Hematopoietic multipotent progenitor cell treated with erythropoietin and hydrocortisone succinate and interleukin-3 and kit ligand, for 17 days (in vitro differentiated cells): ENCODE results near the gene RABL6.
A peak's percentile ranks its signal among the peaks of the same experiment; 100 is the strongest.
"Not testable (repeated sequence)": the region's sequence is repeated elsewhere in the genome, so short reads cannot be mapped to it uniquely, and the experiment has no call there.

Source experiments
- DNase-seq: peaks from one replicate; pipeline ENCODE4 v3.0.0-alpha.2; 2015; ENCODE audit warnings: low spot score

Gene RABL6, protein sequence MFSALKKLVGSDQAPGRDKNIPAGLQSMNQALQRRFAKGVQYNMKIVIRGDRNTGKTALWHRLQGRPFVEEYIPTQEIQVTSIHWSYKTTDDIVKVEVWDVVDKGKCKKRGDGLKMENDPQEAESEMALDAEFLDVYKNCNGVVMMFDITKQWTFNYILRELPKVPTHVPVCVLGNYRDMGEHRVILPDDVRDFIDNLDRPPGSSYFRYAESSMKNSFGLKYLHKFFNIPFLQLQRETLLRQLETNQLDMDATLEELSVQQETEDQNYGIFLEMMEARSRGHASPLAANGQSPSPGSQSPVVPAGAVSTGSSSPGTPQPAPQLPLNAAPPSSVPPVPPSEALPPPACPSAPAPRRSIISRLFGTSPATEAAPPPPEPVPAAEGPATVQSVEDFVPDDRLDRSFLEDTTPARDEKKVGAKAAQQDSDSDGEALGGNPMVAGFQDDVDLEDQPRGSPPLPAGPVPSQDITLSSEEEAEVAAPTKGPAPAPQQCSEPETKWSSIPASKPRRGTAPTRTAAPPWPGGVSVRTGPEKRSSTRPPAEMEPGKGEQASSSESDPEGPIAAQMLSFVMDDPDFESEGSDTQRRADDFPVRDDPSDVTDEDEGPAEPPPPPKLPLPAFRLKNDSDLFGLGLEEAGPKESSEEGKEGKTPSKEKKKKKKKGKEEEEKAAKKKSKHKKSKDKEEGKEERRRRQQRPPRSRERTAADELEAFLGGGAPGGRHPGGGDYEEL

DNA sequence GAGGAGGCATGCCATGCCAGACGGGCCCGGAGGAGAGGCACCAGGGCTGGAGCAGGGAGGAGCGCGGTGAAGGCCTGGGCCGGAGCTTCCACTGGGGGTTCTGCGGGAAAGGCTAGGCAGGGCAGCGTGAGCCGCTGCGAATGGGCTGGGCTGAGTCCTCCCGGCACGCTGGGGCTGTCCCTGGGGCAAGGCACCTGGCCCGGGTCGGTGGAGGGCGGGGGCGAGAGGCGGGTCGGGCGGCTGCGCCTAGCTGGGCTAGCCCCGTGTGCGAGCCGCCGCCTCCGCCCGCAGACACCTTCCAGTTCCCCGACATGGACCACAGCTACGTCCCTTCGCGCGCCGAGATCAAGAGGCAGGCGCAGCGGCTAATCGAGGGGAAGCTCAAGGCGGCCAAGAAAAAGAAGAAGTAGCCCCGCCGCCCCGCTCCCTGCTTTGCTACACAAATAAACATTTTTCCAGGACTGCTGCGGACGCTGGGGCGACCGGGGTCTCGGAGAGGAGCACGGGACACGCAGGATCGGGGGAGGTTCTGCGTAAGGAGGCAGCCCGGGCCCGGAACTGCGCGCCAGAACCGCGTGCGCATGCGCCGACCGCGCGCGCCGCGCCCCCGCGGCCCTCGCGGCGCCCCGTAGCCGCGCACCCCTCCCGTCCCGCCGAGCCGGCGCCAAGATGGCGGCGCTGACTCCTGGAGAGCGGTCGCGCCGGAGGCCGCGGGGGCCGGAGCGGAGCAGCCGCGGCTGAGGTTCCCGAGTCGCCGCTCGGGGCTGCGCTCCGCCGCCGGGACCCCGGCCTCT, at the start of gene RABL6:
Gene RABL6 (plus strand): TSS at position 668 of the 794 bp plus-strand sequence. CDS start 249 bp downstream, outside the sequence.
- DNase-seq: peak; percentile 79

DNA sequence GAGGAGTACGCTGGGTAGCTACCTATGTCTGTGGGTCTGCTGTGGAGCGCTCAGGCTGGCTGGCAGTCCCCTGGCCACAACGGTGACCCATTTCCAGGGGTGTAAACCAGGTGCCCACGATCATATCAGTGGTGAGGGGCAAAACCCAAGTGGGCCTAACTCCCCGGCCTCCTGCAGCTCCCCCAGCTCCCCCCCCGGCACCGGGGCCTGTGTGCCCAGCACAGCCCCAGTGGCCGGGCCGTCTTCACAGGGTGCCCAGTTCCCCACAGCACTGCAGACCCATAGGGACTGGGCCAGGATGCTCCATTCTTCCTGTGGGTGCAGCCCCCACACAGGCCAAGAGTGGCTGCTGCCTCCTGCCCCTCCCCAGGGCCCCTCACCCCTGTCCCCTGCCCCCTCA, 48.7 kb upstream of the RABL6 start:
- DNase-seq: no peak

DNA sequence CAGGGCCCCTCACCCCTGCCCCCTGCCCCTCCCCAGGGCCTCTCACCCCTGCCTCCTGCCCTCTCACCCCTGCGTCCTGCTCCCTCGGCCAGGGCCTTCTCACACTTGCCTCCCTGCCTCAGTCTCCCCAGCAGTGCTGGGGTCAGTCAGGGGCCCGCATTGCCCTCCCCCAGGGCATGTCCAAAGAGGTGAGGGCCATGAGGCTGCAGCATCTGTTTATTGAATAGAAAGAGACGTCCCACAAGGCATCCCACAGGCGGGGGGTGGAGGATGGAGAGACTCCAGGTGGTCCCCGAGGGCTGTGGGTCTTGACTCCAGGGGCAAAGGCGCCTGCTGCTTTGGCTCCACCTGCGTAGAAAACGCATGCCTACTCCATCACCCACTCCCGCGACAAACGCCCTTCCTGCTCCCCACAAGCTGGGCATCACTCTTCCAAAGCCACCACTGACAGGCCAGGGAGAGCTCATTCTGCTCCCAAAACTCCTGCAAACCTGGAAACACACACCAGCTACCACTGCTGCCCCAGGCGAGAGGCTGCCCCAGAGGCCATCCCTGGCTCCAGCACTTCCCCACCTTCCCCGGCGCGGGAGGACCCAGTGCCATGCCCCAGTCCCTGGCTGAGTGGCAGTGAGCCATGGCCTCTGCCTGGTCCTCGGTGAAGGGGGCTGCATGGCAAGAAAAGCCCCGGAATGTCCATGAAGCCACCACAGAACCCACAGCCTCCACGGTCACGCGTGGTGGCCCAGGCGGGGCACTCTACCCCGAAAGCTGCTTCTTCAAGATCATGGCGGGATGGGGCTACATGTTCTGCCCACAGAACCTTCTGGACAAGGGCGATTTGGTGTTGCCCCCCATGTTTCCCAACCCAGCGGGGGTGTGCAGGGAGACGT, 48.1 kb upstream of the RABL6 start:
- no peak for DNase-seq

DNA sequence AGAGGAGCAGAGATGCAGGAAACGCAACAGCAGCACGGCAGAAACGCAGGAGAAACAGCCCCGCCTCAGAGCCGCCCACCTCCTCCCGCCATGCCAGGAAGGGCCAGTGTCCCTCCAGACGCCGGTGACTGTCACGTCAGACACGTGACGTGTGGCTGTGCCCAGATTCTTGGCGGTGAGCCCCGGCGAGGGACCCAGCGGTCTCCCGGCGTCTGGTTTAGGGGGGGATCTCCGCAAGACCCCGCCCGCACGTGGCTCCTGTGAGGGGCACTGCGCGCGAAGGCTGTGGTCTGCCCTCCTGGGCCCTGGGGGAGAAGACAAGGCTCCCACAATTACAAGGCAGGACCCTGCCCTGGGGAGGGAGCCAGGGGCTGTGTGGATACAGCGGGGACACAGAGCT, 47.3 kb upstream of the RABL6 start:
- DNase-seq: no peak

DNA sequence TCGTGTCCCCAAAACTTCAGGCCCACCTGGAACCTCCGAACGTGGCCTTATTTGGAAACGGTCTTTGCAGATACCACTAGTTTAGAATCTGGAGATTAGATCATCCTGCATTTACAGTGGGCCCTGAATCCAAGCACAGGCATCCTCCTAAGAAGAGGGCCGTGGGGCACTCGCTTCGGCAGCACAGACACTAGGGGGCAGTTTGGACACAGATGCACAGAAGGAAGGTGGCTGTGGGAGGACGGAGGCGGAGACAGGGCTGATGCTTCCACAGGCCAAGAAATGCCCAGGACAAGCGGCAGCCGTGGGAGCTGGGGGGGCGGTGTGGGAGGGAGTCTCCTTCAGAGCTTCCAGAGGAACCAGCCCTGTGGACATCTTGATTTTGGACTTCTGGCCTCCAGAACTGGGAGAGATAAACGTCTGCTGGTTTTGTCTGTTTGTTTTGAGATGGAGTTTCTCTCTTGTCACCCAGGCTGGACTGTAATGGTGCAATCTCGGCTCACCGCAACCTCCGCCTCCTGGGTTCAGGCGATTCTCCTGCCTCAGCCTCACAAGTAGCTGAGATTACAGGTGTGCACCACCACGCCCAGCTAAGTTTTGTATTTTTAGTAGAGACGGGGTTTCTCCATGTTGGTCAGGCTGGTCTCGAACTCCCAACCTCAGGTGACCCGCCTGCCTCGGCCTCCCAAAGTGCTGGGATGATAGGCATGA, 46.8 kb upstream of the RABL6 start:
- DNase-seq: not testable (repeated sequence)

DNA sequence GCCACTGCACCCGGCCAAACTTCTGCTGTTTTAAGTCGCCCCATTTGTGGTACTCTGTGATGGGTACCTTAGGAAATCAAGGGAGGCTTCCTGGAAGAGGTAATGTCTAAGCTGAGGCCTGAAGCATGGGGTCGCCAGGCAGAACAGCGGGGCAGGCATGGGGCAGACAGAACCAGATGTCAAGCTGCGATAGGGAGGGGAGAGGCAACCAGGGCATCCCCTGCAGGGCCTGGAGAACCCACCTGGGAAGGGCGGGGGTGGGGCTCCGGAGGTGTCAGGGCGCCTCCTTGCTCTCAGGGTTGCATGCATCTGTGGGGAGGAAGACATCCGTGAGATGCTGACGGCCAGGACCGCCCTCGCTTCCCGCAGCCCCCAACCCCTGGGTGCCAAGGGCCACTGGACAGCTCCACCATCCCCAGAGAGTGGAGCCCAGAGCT, 46.2 kb upstream of the RABL6 start:
- no peak for DNase-seq

DNA sequence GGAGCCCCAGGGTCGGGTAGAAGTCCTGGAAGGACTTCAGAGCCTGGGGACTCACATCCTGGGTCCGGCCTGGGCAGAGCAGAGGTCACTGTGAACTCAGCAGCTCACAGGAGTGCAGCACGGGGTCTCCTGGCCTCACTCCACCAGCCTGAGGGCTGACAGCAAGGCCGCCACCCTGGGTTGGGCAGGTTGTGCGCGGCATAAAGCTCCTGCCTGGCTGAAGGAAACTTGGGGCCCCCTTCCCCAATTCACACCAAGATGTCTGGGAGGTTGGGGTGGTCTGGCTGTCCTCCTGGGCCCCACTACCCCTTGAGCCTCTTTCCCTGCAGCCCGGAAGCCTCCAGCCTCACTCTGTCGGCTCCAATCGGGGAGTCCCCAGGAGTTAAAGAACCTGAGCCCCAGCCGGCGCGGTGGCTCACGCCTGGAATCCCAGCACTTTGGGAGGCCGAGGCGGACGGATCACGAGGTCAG, 45.5 kb upstream of the RABL6 start:
- no peak for DNase-seq

DNA sequence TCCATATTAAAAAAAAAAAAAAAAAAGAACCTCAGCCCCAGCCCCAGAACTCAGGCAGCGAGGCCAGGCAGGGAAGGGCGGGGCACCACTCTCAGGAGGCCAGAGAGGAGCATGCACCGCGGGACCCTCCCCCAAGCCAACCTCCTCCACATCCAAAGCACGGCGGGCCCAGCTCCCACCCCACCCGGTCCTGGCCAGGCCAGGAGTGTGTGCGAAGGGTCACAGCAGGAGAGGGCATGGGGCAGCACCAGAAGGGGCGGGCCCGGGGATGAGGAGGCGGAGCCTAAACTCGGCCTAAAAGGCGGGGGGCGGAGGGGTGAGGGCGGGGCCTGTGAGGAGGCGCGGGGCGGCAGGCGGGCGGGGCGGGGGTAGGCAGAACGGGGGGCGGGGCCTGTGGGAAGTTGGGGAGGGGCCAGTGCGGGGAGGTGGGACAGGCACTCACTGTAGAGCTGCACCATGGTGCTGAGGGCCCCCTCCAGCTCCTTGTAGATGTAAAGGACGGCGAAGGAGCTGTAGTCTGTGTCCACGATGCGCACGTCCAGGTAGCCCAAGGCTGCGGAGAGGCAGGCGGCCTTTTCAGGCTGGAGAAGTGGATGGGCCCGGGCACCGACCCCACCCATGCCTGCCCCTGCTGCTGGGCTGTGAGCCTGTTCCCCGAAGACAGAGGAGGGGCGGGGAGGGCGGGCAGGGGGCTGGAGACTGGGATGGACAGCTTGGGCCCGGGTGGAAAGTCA, 44.7 kb upstream of the RABL6 start:
- DNase-seq: no peak

DNA sequence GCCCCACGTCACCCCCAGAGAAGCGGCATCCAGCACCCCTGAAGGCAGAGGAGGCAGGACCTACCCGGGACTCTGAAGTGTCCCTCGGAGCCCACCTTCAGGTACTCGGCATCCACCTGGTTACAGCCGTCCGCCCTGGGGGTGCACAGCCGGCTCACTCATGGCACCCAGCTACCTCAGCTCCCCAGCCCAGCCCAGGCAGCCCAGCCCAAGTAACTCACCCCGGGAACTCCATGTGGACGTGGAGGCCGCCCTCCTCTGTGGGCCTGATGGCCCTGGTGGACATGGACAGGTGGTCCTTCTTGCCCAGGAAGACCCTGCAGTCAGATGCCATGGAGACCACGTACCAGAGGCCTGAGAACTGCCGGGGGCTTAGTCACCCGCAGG, 44.1 kb upstream of the RABL6 start:
- DNase-seq: no peak

DNA sequence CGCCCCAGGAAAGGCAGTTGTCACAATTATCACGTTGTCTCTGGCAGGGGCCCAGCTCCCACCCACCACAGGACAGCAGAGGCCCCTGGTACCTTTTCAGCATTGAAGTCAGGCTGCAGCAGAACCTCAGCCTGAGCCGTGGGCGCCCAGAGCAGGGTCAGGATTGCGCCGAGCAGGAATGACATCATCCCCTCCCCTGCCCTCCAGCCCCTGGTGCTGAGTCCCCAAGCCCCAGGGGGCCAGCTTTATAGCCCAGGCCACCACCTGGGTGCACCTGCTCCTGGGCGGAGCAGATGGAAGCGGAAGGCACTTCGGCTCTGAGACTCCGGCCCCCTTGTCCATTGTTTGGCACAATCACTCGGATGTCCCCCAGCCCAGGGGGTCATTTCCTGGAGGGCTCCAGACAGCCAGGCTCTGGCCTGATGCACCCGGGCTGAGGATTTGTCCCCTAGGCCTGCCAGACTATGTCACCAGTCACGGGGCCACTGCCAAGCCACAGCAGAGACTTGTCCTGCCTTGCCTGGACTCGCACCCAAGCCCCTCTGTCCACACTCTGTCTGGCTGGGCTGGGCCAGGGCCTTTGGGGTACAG, 43.4 kb upstream of the RABL6 start, which contains the start of gene LCN15:
Gene LCN15 (minus strand): TSS at position 218 of the 591 bp plus-strand sequence. CDS start 30 bp downstream, at position 188.
- no peak for DNase-seq

DNA sequence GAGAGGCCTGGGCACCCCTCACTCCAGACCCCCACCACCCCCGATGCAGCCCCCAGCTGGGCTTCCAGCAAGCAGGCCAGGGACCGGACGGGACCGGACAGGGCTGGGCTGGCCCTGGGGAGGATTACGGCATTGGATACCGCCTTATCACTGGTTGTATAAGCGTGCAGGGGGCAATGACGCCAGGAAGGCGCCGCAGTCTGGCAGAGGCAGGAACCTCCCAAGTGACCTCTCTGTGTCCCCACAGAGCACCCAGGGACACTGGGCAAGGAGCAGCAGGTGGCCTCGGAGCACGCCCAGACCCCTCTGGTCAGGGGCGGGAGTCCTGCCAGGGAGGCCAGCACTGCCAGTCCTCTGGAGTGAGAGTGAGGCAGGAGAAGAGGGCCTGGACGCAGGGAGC, 42.7 kb upstream of the RABL6 start:
- DNase-seq: no peak

DNA sequence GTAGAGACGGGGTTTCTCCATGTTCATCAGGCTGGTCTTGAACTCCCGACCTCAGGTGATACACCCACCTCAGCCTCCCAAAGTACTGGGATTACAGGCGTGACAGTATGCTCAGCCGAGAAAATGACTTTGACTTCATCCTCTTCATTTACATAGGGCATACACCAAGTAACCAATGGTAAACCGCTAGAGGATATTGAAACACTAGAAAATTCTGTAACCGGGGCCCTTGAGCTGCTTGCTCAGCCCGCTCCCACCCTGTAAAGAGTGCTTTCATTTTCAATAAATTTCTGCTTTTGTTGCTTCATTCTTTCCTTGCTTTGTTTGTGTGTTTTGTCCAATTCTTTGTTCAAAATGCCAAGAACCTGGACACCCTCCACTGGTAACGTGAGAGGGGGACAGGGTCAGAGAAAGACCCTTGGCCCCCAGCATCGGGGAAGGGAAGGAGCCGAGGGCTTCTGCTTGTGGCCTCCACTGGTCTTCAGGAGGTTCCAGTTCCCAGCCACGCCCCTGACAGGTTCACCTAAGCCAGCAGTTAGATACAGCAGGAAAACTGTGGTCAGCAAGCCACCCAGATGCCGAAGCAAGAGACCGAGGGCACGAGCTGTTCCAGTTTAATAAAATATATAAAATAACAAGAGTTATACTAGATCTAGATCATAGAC, 41.9 kb upstream of the RABL6 start:
- not testable (repeated sequence) for DNase-seq

DNA sequence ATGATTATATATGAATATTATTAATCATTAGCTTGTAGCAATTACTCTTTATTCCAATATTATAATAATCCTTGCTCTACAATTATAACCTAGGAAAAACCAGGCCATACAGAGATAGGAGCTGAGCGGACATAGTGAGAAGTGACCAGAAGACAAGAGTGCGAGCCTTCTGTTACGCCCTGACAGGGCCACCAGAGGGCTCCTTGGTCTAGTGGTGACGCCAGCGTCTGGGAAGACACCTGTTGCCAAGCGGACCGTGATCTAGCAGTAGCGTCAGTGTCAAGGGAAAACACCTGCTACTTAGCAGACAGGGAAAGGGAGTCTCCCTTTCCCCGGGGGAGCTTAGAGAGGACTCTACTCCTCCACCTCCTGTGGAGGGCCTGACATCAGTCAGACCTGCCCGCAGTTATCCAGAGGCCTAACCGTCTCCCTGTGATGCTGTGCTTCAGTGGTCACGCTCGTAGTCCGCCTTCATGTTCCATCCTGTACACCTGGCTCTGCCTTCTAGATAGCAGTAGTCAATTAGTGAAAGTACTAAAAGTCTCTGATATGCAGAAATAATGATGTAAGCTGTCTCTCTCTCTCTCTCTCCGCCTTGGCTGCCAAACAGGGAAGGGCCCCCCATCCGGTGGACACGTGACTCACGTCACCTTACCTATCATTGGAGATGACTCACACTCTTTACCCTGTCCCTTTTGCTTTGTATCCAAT, 41.2 kb upstream of the RABL6 start:
- DNase-seq: not testable (repeated sequence)

DNA sequence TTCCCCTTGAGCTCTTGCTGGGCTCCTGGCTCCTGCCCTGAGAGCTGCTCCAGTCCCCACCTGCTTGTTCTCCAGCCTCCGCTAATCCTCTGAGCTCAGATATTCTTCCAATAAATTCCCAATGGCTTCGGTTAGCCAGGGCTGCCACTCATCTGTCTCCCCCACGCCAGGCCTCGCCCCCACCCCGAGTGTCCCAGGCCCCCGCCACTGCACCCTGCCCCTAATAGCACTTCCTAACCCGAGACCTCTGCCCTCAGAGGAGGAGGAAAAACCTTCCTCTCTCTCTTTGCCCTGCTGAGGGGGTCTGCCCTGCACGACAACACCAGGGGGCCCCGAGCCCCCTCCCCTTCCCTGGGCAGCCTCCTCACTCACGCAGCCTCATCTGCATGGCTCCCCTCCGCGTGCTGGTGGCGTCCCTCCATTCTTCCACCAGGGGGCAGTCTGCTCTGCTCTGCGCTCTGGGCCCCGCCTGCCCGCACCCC, 38.0 kb upstream of the RABL6 start:
- no peak for DNase-seq

DNA sequence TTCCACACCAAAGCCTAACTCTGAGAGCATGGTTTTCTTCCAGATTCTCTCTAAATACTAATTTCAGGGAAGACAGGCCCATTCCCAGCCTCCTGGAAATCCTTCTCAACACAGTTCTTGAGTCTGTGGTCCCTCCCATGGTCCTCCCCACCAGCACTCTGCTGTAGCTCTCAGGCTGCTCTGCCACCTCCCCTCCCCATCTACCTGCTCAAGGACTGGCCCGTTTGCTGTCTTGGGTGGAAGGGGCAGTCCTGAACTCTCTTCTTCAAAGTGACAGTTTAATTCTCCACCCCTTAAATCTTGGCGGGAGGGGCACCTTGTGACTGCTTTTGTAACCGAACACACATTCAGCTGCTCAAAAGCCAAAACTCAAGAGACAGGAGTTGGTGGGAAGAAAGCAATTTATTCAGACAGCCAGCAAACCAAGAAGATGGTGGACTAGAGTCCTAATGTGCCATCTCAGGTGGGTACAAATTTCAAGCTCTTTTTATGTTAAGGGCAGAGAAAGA, 35.8 kb upstream of the RABL6 start:
- DNase-seq: no peak

DNA sequence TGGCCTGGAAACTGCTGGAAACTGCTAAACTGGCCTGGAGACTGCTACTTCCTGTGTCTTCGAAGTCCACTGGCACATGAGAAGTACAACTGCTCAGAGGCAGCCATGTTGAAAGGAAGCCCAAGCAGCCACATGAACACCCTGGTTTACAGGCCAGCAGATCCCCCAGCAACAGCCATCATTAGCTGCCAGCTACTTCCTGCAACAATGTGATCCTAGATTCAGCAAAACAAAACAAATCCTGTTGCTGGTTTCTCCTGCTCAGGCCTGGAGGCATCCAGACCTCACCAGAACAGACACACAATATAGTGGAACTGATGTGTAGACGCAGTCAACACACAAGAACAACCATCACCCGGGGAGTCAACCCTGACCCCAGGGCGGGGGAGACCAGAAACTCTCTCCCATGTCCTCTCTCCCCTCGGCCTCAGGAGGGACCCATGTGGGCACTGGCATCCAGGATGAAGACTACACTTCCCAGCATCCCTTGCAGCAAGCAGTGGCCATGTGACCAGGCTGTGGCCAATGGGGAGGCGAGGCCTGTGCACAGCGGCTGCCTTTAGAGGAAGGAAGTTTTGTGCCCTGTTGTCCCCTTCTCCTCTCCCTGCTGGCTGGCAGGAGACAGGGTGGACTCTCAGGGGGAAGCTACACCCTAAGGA, 34.2 kb upstream of the RABL6 start:
- DNase-seq: no peak

DNA sequence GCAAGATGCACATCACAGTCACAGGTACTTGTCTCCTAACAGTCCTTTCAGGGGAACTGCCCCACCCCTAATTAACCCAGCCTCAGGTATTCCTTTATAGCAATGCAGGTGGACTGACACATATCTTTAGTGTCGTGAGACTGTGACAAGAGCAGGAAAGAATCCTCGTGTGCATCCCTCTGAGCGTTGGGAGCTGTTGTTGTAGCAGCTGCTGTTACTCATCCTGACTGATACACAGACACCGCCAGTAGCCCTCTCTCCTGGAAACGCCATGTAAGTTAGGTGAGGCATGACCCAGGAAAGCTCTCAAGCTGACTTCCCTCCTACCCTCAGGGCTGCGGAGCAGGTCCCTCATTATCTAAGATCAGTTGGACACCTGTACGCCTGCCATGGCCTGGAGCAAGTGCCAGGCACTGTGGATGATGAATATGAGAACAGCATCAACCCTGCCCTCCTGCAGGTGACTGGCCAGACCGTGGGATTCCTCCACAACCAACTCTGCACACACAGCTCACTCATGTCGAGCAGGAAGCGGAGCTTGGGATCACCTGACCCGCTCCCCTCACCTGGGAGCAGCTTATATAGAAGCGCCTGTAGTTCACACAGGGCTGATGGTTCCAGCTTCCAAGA, 33.2 kb upstream of the RABL6 start:
- DNase-seq: no peak
